Measurements from ENCODE around the gene FUCA2.

Gene FUCA2

DNA sequence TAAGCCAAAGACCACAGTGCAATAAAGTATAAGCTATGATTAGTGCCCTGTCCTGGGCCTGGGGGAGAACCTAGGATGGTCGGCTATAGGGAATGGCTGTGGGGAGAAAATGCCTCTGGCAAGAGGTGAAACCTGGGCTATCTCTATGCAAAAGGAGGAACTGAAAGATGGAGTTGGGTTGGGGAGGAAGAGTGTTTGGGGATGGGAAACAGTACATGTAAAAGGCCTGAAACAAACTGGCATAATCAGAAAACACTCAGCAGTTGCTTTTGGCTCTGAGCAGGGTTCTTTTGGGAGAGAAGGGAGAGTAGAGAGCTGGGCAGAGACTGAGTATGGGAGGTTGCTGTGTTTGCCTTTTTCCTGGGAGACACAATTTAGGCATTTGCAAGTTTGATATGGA, 31.9 kb upstream of the FUCA2 start:
- no peak overlapping the region for H3K4me3 ChIP-seq (ENCODE audit: low read length)
- TF ChIP-seq CTCF (conservative IDR thresholded peaks at IDR 0.05; ENCODE audit: low read length), result no peak
- DNase-seq (ENCODE audit: low read depth), result no peak

DNA sequence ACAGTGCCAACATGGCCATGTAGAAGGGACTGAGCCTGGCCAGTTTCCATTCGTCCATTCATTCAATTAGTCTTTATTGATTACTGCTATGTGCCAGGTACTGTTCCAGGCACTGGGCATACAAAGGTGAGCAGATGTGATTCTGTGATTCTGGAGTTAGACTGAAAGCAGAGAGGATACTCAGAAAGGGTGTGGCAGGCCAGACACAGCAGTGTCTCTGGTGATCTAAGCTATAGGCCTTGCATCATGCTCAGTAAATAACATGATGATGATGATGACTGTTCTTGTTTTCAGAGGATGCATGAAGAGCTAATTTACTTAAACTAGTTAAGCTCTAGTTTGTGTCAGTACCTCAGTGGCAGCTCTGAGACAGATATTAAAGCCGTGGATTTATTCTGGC, 31.4 kb upstream of the FUCA2 start:
- TF ChIP-seq CTCF (conservative IDR thresholded peaks at IDR 0.05; ENCODE audit: low read length), result no peak
- peak; percentile 42 for DNase-seq (ENCODE audit: low read depth)
- no peak overlapping the region for H3K4me3 ChIP-seq (ENCODE audit: low read length)

DNA sequence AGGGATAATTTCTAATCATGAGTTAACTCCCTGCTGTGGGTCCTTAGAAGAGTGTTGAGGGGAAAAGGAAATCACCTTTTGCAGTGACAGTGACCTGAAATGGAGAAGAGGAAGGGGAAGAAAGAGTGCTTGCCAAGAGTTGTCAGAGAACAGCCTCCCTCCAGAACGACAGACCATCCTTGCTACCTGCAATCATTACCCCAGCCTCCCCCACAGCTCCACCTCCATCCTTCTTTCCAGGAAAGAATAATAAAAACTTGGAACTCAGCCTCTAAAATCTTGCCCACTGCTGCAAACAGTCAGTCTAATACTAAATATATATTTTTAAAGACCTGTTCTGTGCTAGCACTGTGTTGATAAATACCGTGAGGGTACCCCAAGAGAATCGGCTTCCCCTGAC, 28.7 kb upstream of the FUCA2 start:
- DNase-seq (ENCODE audit: low read depth), result no peak
- H3K4me3 ChIP-seq (ENCODE audit: low read length), result no peak overlapping the region
- no peak for TF ChIP-seq CTCF (conservative IDR thresholded peaks at IDR 0.05; ENCODE audit: low read length)

GRCh38 chr6:143539734-143540133, 28.2 kb upstream of the FUCA2 start:
- DNase-seq (ENCODE audit: low read depth), result no peak
- H3K4me3 ChIP-seq (ENCODE audit: low read length), result no peak overlapping the region
- TF ChIP-seq CTCF (conservative IDR thresholded peaks at IDR 0.05; ENCODE audit: low read length), result no peak

DNA sequence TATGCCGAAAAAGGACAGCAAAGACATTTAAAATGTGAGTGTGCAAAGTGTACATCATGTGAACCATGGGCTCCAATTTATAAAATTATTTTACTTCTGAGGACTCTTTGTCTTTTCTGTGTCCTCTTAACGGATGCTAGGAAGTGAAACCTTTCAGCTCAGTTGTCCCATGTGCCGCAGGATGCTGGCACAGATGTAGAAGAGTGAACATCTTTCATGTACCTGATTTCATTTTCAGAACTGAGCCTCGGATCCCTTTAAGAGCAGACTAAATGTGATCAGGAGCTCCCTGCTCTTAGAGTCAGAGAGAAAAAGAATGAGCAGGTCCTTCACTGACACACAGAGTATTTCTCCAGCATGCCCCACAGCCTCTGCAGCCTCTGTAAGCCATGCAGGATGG, 27.6 kb upstream of the FUCA2 start:
- H3K4me3 ChIP-seq (ENCODE audit: low read length), result no peak overlapping the region
- no peak for DNase-seq (ENCODE audit: low read depth)
- no peak for TF ChIP-seq CTCF (conservative IDR thresholded peaks at IDR 0.05; ENCODE audit: low read length)

DNA sequence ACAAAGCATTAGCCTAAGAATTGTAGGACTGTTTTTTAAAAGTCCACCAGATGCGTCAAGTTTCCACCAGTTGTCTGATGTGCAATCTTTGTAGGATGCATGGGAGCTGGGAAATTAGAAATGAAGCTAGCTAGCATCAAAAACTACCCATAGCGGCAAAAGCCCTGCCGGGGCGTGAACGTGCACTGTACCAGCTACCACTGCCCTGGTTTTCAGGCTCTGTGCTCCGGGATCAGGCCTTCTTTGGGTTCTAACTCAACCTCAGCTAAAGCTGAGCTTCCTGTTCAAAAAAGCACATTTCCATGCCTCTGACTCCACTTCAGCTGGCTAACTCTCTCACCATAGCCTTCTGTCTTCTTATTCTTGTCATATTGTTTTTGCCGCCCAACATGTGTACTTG, 26.9 kb upstream of the FUCA2 start:
- no peak for TF ChIP-seq CTCF (conservative IDR thresholded peaks at IDR 0.05; ENCODE audit: low read length)
- H3K4me3 ChIP-seq (ENCODE audit: low read length), result no peak overlapping the region
- no peak for DNase-seq (ENCODE audit: low read depth)

GRCh38 chr6:143536866-143537691, 25.6 kb upstream of the FUCA2 start:
- DNase-seq (ENCODE audit: low read depth), result peak; percentile 57
- TF ChIP-seq CTCF (conservative IDR thresholded peaks at IDR 0.05; ENCODE audit: low read length), result peak; percentile 52

More at GRCh38 chr6:143536866-143537691, 25.6 kb upstream of the FUCA2 start:
- H3K4me3 ChIP-seq (ENCODE audit: low read length), result peak overlapping the region; percentile 70

Data from AG10803 (cell line).